Ectodermal cell (in vitro differentiated cells): Measurements from ENCODE around the gene CCDC174.

Source experiments
- H3K27ac ChIP-seq: 2 replicates; pipeline ENCODE4 v1.7.0; 2013; ENCODE audit warnings: mild to moderate bottlenecking, low read depth, low read length; ENCODE audit not compliant: insufficient read depth, poor library complexity, severe bottlenecking
- H3K27me3 ChIP-seq: 2 replicates; pipeline ENCODE4 v1.7.0; 2013; ENCODE audit warnings: mild to moderate bottlenecking, low read length; ENCODE audit not compliant: insufficient read depth, control insufficient read depth, poor library complexity, severe bottlenecking
- H3K36me3 ChIP-seq: one replicate; pipeline ENCODE4 v1.7.0; 2013; ENCODE audit warnings: low read length; ENCODE audit not compliant: control insufficient read depth, insufficient read depth
- H3K4me1 ChIP-seq: one replicate; pipeline ENCODE4 v1.7.0; 2013; ENCODE audit warnings: low read length; ENCODE audit not compliant: control insufficient read depth, insufficient read depth
- H3K4me3 ChIP-seq: 2 replicates; pipeline ENCODE4 v1.7.0; 2013; ENCODE audit warnings: low read depth, low read length, control low read depth; ENCODE audit not compliant: insufficient read depth
- H3K9me3 ChIP-seq: 2 replicates; pipeline ENCODE4 v1.7.0; 2013; ENCODE audit warnings: mild to moderate bottlenecking, low read length, moderate library complexity; ENCODE audit not compliant: control insufficient read depth
- WGBS, 2 experiments: methylation state at CpG; one replicate each; pipeline ENCODE4 v1.1.7; 2013; ENCODE audit warnings: missing lambda C conversion rate in 2 of 2; 5-methylcytosine and 5-hydroxymethylcytosine counted together

Gene CCDC174

GRCh38 chr3:14691719-14692118 is 40.2 kb downstream of the CCDC174 start:
- H3K27me3 ChIP-seq = no peaks in the 10 kb centered on the region
- H3K4me3 ChIP-seq = no peak overlapping the region
- no peaks in the 10 kb centered on the region for H3K36me3 ChIP-seq
- WGBS, 2 experiments = 82 to 88% methylated on average over 1 of the region's 1 CpG
- no peak overlapping the region for H3K27ac ChIP-seq
- no peaks in the 10 kb centered on the region for H3K4me1 ChIP-seq
- no peaks in the 10 kb centered on the region for H3K9me3 ChIP-seq

GRCh38 chr3:14698601-14699244 is 47.2 kb downstream of the CCDC174 start:
- no peaks in the 10 kb centered on the region for H3K27me3 ChIP-seq

GRCh38 chr3:14699643-14700042 is 48.1 kb downstream of the CCDC174 start:
- Histone ChIP-seq H3K4me3 (no peak overlapping the region), H3K4me1 (no peaks in the 10 kb centered on the region), H3K27ac (no peak overlapping the region), H3K27me3 (no peaks in the 10 kb centered on the region), H3K36me3 (no peaks in the 10 kb centered on the region), H3K9me3 (no peaks in the 10 kb centered on the region)
- 86 to 93% methylated on average over 1 of the region's 1 CpG for WGBS, 2 experiments

More at GRCh38 chr3:14698601-14699244, 47.2 kb downstream of the CCDC174 start:
- Histone ChIP-seq H3K36me3 (no peaks in the 10 kb centered on the region), H3K4me3 (no peak overlapping the region), H3K27ac (no peak overlapping the region), H3K9me3 (no peaks in the 10 kb centered on the region), H3K4me1 (no peaks in the 10 kb centered on the region)
- WGBS, 2 experiments = 80 to 93% methylated on average over 1 of the region's 1 CpG

GRCh38 chr3:14700891-14701290 is 49.3 kb downstream of the CCDC174 start:
- H3K9me3 ChIP-seq = no peaks in the 10 kb centered on the region
- no peaks in the 10 kb centered on the region for H3K27me3 ChIP-seq
- H3K27ac ChIP-seq = no peak overlapping the region
- no peak overlapping the region for H3K4me3 ChIP-seq
- WGBS, 2 experiments = 84 to 87% methylated on average over 3 of the region's 3 CpGs
- no peaks in the 10 kb centered on the region for H3K36me3 ChIP-seq
- no peaks in the 10 kb centered on the region for H3K4me1 ChIP-seq

GRCh38 chr3:14701676-14702075 is 50.1 kb downstream of the CCDC174 start:
- H3K27me3 ChIP-seq = no peaks in the 10 kb centered on the region
- H3K4me3 ChIP-seq = no peak overlapping the region
- no peaks in the 10 kb centered on the region for H3K9me3 ChIP-seq
- 91 to 92% methylated on average over 4 of the region's 4 CpGs for WGBS, 2 experiments
- H3K27ac ChIP-seq = no peak overlapping the region
- H3K4me1 ChIP-seq = no peaks in the 10 kb centered on the region
- H3K36me3 ChIP-seq = no peaks in the 10 kb centered on the region

- Histone ChIP-seq H3K9me3 (no peaks in the 10 kb centered on the region), H3K27me3 (no peaks in the 10 kb centered on the region), H3K4me1 (no peaks in the 10 kb centered on the region), H3K27ac (no peak overlapping the region), H3K36me3 (no peaks in the 10 kb centered on the region), H3K4me3 (no peak overlapping the region)
- WGBS, 2 experiments = 91 to 93% methylated on average over 9 of the region's 9 CpGs
Observed at GRCh38 chr3:14703128-14703750, 51.7 kb downstream of the CCDC174 start.

GRCh38 chr3:14703791-14704190 is 52.2 kb downstream of the CCDC174 start:
- Histone ChIP-seq H3K27ac (no peak overlapping the region), H3K4me1 (no peaks in the 10 kb centered on the region), H3K27me3 (no peaks in the 10 kb centered on the region), H3K4me3 (no peak overlapping the region), H3K36me3 (no peaks in the 10 kb centered on the region), H3K9me3 (no peaks in the 10 kb centered on the region)
- WGBS, 2 experiments = 94 to 98% methylated on average over 3 of the region's 3 CpGs

GRCh38 chr3:14706096-14706495 is 54.5 kb downstream of the CCDC174 start:
- no peaks in the 10 kb centered on the region for H3K9me3 ChIP-seq
- no peaks in the 10 kb centered on the region for H3K4me1 ChIP-seq
- no peak overlapping the region for H3K4me3 ChIP-seq
- no peak overlapping the region for H3K27ac ChIP-seq
- H3K27me3 ChIP-seq = no peaks in the 10 kb centered on the region
- H3K36me3 ChIP-seq = no peaks in the 10 kb centered on the region
- 86 to 92% methylated on average over 5 of the region's 5 CpGs for WGBS, 2 experiments

GRCh38 chr3:14716591-14716990 is 65.0 kb downstream of the CCDC174 start:
- Histone ChIP-seq H3K27me3 (peaks cover 4% of the 10 kb centered on the region), H3K9me3 (no peaks in the 10 kb centered on the region), H3K4me3 (no peak overlapping the region), H3K4me1 (no peaks in the 10 kb centered on the region), H3K36me3 (no peaks in the 10 kb centered on the region), H3K27ac (no peak overlapping the region)
- WGBS, 2 experiments = 67 to 95% methylated on average over 1 of the region's 1 CpG

GRCh38 chr3:14717307-14717706 is 65.7 kb downstream of the CCDC174 start:
- Histone ChIP-seq H3K4me3 (no peak overlapping the region), H3K27me3 (peaks cover 4% of the 10 kb centered on the region), H3K36me3 (no peaks in the 10 kb centered on the region), H3K4me1 (no peaks in the 10 kb centered on the region), H3K27ac (no peak overlapping the region), H3K9me3 (no peaks in the 10 kb centered on the region)
- 68 to 77% methylated on average over 1 of the region's 1 CpG for WGBS, 2 experiments
